Fibroblast of lung (primary cell): Measurements from ENCODE around the gene ZBTB7B.

Experiments
- CTCF ChIP-seq, 2 donors: IDR thresholded peaks in 1 of 2; conservative IDR thresholded peaks in 1 of 2; 1 replicate in 1 of 2; 2 replicates in 1 of 2; pipeline ENCODE4 v1.5.1; 2011 to 2012; ENCODE audit warnings: low read length in 2 of 2, control low read depth in 1 of 2, inconsistent platforms in 1 of 2, low read depth in 1 of 2, mild to moderate bottlenecking in 1 of 2
- EZH2 ChIP-seq: IDR thresholded peaks from 2 replicates; pipeline ENCODE4 v1.5.1; 2012; ENCODE audit warnings: low read length, control low read depth, mild to moderate bottlenecking; ENCODE audit errors: missing control alignments

- TF ChIP-seq EZH2, result no peak
- TF ChIP-seq CTCF (conservative IDR thresholded peaks at IDR 0.05 in 1 of 2, IDR thresholded peaks at IDR 0.05 in 1 of 2; ENCODE audit: low read depth in 1 of 2, low read length in 2 of 2), result no peak
Observed at GRCh38 chr1:154958036-154958435, 44.6 kb upstream of the ZBTB7B start.
